GM18867 (cell line): ENCODE results near the gene CASQ1.

Source experiments
- ATAC-seq: cut with Tn5 transposase; IDR thresholded peaks from one replicate; pipeline ENCODE4 v1.9.1; 2021; ENCODE audit warnings: mild to moderate bottlenecking, moderate library complexity; ENCODE audit not compliant: unreplicated experiment

Gene CASQ1

DNA sequence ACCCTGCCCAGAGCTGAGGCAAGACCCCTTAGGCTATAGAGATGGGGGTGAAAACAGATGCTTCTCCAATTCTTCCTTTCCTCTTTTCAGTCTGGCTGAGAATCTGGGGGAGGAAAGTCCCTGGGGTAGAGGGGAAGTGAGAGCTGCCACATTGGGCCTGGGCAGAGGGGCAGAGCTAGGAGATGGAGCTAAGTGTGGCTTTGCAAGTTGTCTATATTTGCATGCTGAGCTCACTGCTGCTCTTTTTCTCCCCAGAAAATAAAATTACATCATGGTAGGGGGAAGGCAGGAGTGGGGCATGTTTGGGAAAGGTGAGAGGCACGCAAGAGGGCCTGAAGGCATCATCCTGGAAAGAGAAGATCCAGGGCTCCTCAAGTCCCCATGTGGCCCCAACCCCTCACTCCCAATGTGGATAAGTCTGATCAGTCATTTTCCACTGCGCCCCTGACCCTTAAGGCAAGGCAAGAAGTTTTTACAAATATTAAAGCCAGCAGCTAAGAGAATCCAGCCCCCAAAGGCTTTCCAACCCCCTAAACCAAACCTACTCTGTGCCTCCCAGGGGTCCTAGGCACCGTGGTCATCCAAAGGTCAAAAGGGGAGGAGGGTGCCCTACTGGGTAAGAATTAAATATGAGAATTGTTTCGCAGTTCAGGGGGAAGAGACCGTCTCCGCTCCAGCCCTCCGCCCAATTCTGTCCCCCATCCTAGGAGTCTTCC lies 14.3 kb downstream of the CASQ1 start:
- peak; percentile 73 for ATAC-seq

DNA sequence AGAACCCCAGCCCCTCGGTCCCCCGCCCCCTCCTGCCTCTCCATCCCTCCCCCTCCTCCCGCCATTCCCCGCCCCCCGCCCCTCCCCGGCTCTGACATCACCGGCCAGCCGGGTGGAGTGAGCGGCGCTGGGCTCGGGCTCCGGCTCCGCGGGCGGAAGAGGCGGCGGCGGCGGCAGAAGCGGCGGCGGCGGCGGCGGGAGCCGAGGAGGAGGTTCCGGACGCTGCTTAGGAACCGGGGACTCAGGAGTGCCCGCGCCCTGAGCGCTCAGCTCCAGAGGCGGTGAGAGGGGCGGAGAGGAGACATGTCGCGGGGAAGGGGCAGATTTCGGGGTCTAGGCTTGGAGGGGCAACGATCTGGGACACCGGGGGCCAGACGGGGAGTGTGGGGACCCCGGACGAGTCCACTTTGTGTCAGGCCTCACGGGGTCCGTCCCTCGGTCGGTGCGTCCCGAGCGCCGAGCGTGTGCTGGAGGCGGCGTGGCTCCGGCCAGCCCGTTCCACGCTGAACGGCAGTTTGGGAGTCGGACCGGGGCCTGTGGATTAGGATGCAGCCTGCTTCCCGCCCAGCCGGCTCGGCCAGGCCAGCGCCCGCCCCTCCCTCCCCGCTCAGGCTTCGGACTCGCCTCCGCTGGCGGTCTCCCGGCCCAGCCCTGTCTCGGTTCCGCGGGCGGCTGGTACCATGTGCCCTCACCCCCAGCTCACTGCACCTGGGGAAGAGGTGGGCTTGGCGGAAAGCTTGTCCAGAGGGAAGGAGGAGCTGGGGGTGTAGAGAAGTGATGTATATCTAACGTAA lies 15.1 kb downstream of the CASQ1 start, which contains the start of gene PEA15:
Gene PEA15, plus strand, starts transcription at position 143 of the 794 bp plus-strand sequence. CDS start 6,161 bp downstream, outside the sequence.
- ATAC-seq = peak; percentile 48

GRCh38 chr1:160206036-160206389 lies 15.6 kb downstream of the CASQ1 start:
- peak; percentile 34 for ATAC-seq

DNA sequence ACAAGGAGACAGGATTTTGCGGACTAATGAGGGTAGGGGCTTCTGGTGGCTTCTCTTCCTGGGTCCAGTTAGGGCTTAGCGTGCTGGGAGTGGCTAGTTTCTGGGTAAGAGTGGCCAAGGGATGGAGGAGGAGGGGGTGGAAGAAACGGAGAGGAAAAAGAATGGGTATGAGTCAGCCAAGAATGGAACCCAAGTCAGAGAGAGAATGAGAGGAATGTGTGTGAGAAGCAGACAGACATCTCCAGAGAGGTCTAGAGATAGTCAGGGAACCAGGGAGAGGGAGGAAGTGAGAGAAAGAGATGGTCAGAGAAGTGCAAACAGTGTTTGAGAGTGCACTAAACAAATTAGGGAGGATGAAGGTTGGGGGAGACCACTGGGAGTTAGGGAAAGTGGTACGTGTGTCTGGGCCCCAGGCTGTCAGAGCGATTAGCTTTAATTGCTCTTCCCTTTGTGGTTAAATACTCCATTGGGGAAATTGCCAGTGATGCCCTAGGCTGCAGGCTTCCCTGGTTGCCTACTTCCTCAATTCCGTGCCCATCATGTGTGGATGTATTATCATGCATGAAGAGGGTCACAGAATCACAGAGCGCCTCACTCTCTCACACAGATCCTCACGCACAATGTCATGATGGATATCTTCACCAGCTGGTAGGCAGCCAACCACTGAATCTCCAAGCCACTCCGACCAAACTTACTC lies 16.2 kb downstream of the CASQ1 start:
- ATAC-seq = no peak

DNA sequence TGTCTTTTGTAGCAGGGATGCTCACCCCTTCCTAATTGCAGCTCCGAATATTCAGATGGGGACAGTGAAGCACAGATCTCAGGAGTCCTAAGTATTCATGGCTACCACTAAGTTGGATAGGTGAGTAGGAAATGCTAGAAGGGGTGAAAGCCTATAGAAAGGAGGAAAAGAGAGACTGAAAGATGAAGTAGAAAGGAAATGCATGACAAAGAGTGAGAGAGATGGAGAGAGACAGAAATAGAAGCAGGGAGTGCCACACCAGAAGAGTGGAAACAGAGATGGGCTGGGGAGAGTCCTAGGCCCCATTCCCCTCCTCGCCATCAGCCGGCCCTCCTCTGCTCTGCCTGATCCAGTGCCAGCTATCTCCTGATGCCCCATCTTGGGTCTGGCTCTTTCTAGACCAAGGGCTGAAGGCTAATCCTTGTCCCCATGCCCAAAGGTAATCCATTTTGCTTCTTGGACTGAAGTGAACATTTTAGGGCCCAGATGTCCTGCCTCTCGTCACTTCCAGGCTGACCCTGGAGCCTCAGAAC lies 16.8 kb downstream of the CASQ1 start:
- ATAC-seq = no peak

DNA sequence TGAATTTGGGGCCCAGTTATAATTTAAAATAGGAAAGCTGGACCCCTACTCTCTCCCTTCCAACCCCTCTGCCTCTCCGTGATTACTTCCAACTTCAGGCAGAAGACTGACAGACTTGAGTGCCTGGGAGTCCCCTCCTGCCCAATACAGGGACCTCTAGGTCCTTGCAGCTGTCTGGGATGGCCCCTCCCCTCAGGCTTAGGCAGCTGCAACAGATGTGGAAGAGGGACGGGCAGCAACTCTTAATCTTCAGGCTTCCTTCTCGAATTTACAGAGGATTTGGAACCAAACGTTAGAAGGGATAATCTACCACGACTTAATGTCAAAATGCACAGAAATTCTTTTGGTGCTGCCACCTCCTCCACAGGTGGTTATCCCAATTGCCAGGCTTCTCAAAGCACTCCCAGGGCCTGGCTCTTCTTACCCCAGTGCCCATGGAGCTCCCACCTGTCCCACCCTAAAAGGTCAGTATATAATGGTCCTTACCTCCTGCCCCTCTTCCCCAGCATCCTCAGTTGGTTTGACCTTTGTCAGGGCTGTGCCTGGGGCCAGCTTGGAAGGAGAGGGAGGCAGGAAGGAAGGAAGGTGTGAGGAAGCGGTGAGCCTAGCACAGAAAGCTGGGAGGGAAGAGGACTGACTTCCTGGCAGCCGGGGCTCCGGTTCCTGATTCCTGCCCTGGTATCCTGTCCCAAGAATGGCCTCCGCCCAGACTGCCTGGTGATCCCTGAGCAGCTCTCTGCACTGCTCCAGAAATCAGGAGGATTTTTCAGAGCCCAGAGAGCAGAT lies 17.6 kb downstream of the CASQ1 start:
- ATAC-seq = no peak

GRCh38 chr1:160208557-160209320 lies 18.4 kb downstream of the CASQ1 start:
- ATAC-seq = no peak

GRCh38 chr1:160209321-160210046 lies 19.1 kb downstream of the CASQ1 start:
- no peak for ATAC-seq

DNA sequence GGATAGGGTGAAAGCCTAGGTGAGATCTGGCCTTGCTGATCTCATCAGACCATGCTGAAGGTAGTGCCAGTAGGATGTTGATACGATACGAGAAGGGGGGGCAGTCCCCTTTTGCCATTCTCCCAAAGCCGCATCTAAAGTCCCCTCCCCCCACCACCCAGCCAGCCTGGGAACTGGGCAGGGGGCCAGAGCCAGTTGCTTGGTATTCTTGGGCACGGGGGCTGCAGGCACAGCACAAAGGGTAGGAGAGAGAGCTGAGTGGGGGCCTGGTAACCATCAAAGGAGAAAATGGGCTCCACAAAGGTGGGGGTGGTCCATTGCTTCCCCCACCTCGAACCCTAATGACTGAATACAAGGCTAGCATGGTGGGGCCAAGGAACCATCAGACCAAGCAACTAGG lies 20.2 kb downstream of the CASQ1 start:
- ATAC-seq = no peak

DNA sequence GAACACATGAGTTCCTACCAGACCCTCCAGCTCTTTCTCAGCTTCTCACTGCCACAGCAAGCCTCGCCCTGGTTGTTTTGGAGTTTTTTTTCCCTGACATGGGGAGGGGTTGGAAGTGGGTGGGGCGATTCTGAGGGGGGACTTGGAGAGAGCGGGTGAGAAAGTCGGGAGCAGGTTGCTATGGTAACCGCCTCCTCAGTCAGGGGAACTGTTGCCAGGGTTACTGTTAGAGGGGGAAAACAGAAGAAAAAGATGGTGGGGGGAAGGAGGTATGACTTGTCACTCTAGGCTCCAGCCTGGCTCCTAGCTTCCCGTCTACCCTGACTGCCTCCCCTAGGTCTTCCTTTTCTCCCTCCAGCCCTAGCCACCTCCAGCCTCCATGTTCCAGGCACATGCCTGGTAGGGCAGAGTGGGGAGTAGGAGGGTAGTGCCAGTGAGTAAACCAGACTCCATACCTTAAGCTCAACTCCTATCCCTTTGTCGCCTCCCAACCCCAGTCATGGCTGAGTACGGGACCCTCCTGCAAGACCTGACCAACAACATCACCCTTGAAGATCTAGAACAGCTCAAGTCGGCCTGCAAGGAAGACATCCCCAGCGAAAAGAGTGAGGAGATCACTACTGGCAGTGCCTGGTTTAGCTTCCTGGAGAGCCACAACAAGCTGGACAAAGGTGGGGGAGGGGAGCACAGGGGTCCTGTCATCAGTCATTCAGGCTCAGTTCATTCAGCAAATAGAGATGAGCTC lies 20.8 kb downstream of the CASQ1 start:
- ATAC-seq = no peak

DNA sequence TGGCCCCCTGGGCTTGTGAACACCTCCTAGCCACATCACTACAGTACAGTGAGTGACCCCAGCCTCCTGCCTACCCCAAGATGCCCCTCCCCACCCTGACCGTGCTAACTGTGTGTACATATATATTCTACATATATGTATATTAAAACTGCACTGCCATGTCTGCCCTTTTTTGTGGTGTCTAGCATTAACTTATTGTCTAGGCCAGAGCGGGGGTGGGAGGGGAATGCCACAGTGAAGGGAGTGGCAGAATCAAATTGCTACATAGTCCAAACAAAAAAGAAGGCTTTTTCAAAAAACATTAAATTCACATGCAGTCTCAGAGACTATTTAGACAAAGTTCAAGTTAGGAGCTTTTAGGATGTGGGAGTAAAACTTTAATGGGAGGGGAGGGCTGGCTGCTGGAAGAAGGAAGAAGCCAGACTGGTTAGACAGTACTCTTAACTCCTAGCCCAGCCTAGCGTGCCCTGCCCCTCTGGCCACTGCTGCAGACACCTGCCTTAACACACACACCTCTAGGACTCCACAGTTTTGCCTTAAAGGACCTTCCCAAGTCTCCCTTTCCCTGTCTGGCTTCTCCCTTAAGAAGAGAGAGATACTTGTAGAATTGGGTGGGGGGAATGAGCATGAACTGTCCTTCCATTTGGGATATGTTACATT lies 24.2 kb downstream of the CASQ1 start:
- no peak for ATAC-seq

DNA sequence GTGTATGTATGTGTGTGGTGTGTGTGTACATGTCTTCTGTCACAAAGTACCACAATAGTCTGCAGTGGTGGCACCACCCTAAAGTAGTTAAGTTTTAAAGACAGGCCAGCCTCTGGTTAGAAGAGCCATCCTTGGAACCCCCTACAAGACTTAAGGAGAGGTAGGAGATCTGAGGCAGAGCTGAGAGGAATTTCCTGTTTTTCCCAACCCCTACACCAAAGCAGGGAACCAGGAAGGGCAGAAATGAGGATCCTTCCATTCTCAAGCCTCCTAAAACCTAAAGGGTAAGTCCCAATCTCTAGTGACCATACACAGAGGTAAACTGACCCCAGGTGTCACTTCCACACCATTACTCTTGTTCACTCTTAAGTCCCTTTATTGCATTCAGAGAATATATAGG lies 25.9 kb downstream of the CASQ1 start:
- no peak for ATAC-seq

DNA sequence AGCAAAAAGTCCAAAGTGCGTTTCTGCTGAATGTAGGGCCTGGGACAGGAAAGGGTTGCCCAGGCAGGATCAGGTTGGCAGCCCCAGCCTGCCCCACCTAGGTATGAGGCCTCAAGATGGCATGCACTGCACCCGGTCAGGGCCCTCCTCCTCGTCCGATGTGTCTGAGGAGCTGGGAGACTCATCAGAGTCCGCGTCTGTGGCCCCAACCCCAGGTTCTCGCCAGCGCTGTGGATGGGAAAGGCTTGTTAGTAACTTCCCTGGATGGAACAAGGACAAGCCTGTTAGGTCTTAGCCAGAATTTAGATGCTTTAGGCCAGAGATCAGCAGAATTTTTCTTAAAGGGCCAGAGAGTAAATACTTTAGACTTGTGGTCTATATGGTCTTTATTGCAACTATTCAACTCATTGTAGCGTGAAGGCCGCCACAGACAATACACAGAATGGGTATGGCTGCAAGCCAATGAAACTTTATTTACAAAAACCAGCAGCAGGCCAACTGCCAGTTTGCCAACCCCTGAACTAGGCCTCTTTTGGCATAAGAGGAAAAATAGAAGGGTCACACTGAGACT lies 27.2 kb downstream of the CASQ1 start:
- no peak for ATAC-seq

DNA sequence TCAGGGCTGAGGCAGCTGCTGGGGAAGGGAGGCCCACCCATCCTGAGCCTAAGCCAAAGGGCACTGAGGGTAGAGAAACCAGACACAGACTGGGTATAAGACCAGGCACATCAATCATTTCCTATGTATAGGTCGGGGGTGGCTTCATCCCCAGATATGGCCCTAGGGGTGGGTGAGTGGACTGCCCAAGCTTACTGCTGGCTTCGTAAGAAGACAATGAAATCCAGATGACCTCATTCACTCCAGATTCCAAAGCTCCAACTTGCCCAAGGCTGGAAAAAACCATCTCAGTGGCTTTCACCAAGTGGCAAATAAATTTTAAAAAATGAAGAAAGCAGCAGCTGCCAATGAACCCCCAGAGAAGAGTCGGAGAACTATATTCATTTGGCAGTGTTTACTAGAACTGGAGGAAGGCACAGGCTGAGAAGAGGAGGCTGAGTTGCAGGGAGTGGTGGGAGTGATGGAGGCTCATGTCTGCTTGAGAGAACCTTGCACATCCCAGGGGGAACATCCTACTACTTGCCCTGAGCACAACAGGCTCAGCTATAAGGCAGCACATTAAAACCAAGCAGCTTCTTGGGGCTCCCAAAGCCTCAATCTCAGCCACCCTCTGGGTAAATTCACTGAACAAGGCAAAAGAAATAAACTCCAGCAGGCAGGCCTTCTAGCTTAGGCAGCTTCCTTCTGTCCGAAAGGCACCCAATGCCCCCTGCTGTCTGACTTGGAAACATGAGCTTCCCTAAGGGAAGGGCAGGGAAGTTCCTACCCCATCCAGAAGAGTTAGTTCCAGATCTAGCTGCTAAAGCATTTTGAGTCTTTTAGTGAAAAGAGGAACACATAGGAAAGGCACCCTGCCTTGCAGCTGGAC lies 28.9 kb downstream of the CASQ1 start:
- ATAC-seq = no peak

- no peak for ATAC-seq
These were observed 29.9 kb downstream of the CASQ1 start for GRCh38 chr1:160220301-160220700.

- no peak for ATAC-seq
These were observed 30.7 kb downstream of the CASQ1 start for GRCh38 chr1:160221089-160221488.

GRCh38 chr1:160222546-160222945 lies 32.2 kb downstream of the CASQ1 start:
- no peak for ATAC-seq
